T-helper 1 cell (primary cell): ENCODE data around the gene ZNF844.
A peak's percentile ranks its signal among the peaks of the same experiment; 100 is the strongest.
"Not testable (repeated sequence)": the region's sequence is repeated elsewhere in the genome, so short reads cannot be mapped to it uniquely, and the experiment has no call there.

Experiments
- DNase-seq, 5 donors: peaks; one replicate each; pipeline ENCODE4 v3.0.0-alpha.2; 2012 to 2020
- total RNA-seq, 4 donors: gene quantifications; one replicate each; lab custom pipeline; 2026; lab: John Stamatoyannopoulos, UW

Gene ZNF844
- total RNA-seq, result 5.9 to 12.3 (median 11.3) reads per million in 4 donors

DNA sequence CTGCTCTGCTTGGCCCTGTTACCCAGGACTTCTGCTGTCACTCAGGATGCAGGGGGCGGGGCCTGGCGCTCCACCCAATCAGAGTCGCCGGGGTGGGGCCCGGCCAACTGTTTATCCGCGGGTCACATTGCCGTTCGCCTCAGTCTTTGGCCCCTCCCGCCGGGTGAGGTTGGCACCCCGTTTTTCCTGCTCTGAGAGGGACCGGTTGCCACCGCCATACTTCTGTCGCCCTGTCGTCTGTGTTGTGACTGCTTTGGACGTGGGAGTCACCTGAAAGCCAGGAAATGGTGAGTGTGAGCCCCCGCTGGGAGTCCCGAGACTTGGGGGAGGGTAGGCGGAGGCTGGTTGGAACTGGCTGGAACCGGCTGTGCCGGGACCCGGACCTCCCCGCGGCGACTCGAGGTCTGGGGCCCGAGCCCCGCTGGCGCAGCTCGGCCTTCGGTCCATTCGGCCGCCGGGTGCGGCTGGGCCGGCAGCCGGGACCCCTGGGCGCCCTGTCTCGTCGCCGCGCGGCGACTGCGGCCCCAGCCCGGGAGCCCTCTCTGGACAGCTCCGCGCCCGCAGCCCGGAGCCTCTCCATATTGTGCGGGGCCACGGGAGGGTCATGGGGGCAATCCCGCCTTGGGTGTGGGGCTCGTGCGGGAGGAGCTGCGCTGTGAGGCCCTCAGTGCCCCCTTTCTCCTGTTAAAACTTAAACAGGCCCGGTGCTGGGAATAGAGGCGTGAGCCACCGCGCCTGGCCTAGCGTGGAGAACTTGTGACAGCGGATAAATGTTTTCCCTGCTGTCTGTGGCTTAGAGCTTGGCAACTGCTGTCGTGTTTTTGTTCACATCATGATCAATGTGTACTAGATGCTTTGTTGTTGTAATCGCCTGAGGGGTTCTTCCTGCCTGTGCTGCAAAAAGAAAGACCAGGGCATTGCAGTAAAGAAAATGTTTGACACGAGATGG, at the start of gene ZNF844:
Gene ZNF844 (plus strand): TSS at position 142 of the 949 bp plus-strand sequence. CDS start 143 bp downstream, at position 285.
- peak; percentile 33 to 65 (median 55) for DNase-seq

DNA sequence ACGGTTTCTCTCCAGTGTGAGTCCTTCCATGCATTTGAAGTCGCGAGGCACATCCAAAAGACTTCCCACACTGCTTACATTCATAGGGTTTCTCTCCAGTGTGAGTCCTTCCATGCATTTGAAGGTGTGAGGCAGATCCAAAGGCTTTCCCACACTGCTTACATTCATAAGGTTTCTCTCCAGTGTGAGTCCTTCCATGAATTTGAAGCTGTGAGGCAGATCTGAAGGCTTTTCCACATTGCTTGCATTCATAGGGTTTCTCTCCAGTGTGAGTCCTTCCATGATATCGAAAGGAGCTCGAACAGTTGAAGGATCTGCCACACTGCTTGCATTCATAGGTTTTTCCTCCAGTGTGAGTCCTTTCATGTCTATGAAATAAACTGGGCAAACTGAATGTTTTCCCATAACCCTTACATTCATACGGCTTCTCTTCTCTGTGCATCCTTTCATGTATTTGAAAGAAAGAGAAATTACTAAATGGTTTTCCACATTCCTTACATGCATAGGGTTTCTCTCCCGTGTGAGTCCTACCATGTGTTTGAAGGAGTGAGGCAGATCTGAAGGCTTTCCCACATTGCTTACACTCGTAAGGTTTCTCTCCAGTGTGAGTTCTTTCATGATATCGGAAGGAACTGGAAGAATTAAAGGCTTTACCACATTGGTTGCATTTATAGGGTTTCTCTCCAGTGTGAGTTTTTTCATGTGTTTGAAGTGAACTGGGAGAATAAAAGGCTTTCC, 49.3 kb upstream of the ZNF844 start:
- DNase-seq, result no peak

DNA sequence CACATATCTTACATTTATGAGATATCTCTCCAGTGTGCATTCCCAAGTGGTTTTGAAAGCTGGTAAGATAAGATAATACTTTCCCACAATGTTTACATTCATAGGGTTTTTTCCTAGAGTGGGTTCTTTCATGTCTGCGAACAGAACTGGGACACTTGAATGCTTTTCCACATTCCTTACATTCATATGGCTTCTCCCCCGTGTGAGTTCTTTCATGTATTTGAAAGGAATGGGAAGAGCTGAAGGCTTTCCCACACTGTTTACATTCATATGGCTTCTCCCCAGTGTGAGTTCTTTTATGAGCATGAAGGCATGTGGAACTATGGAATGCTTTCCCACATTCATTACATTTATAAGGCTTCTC, 48.8 kb upstream of the ZNF844 start:
- no peak for DNase-seq

DNA sequence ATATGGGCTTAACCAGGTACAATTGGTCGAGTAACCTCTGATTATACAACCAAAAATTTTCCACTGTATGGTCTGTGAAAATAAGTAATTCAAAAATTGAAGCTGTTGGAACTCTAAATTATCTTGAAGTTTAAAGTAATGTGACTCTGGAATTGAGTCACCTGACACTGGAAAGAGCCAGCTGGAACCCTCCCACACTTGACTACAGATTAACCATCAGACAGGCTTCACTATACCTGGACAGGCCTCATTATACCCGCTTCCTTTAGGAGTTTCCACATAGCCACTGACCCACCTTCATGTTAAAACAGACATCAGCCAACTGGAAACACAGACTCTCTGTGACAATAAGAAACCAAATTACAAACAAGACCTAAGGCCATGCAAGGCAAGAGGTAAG, 30.3 kb upstream of the ZNF844 start:
- no peak for DNase-seq

DNA sequence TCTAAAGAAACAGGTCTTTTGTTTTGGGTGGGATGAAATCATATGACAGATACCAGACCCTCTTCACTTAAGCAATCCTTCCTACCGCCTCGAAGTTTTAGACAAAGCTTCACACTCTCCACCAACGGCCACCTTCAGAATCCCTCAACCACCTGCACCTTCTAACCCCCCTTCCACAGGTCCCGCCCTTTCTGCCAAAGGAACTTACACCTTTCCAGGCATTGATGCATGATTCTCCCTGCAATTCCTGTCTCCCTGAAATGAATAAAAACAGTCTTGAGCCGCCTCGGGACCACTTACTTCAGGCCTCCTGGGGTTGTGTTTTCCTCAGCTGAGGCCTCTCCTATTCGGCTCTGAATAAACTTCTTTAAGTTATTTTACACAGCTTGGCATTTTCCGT, 29.9 kb upstream of the ZNF844 start:
- DNase-seq, result no peak

DNA sequence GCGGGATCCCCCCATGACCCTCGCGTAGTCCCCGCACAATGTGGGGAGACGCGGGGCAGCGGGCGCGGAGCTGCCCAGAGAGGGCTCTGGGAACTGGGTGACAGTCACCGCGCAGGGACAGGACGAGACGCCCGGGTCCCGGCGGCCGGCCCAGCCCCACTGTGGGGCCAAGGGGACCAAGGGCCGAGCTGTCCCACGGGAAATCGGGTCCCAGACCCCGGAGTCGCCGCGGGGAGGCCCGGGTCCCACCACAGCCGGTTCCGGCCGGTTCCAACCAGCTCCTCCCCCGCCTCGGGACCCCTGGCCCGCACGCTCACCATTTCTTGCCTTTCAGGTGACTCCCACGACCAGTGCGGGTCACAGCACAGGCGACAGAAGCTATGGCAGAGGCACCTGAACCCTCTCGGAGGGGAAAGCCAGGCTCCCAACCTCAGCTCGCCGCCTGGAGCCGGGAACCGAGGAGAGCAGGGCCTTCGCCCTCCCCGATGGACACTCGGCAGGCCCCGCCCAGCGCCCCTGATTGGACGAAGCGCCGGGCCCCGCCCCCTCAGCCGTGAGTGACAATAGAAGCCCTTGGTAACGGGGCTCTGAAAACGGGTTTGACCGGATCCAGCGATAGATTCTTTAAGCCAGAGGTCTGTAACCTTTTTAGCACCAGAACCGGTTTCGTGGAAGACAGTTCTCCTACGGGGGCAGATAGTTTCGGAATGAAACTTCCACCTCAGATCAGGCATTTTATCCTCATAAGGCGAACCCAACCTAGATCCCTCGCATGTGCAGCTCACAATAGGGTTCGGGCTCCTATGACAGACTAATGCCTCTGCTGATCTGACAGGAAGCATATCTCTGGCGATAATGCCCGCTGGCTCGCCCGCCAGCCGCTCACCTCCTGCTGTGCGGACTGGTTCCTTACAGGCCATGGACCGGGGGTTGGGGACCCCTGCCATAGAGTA, 29.0 kb upstream of the ZNF844 start, which contains the start of gene ZNF433:
Gene ZNF433 (minus strand): TSS at position 460 of the 953 bp plus-strand sequence. CDS start 140 bp downstream, at position 320.
- DNase-seq, result peak; percentile 36 to 60 (median 42)

DNA sequence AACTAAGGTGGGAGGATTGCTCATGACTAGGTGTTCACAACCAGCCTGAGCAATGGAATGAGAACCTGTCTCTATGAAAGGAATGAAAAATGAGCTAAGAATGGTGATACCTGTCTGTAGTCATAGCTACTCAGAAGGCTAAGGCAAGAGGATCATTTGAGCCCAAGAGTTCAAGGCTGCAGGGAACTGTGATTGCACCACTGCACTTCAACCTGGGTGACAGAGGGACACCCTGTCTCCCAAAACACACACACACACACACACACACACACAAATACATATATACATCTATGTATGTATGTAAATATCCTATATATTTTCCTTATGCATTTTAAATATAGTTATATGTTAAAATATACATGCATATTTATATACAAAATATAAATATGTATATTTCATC, 21.6 kb upstream of the ZNF844 start:
- DNase-seq, result no peak

DNA sequence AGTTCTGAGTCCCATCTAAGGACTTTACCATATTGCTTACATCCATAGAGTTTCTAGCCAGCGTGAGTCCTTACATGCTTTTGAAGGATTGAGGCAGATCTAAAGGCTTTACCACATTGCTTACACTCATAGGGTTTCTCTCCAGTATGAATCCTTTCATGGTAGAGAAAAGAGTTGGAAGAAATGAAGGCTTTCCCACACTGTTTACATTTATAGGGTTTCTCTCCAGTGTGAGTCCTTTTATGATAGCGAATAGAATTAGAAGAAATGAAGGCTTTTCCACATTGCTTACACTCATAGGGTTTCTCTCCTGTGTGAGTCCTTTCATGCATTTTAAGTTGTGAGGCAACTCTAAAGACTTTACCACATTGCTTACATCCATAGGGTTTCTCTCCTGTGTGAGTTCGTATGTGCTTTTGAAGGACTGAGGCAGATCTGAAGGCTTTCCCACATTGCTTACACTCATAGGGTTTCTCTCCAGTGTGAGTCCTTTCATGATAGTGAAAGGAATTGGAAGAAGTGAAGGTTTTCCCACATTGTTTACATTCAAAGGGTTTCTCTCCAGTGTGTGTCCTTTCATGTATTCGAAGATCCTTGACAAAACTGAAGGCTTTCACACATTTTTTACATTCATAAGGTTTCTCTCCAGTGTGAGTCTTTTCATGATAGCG, 20.6 kb upstream of the ZNF844 start:
- DNase-seq, result no peak

DNA sequence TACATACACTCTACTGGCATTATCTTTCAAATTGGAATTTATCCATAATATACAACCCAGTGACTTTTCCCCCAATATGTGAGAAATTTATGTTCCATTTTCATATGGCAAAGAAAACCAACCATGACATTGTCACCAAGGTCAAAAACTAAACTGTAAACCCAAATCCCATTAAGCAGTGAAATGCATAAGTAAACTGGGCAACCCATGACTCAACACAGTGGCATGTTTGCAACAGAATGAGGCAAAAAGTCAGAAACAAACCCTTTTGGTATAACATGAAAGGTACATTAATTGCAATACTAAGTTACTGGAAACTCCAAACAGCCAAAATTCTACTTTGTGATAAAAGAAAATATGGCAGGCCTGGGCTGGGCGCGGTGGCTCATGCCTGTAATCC, 16.7 kb upstream of the ZNF844 start:
- DNase-seq, result no peak

DNA sequence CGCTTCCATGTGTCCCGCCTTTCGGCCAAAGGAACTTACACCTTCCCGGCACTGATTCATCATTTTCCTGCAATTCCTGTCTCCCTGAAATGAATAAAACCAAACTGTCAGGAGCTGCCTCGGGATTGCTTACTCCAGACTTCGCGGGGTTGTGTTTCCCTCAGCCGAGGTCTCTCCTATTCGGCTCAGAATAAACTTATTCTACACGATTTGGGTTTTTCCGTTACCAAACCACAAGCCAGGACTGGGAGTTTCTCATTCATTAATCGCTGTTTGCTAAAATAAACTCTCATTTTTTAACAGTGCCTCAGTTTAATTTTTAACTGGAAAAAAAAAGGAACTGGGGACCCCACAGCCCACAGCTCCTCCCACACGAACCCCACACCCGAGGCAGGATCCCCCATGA, 12.4 kb upstream of the ZNF844 start:
- no peak for DNase-seq

DNA sequence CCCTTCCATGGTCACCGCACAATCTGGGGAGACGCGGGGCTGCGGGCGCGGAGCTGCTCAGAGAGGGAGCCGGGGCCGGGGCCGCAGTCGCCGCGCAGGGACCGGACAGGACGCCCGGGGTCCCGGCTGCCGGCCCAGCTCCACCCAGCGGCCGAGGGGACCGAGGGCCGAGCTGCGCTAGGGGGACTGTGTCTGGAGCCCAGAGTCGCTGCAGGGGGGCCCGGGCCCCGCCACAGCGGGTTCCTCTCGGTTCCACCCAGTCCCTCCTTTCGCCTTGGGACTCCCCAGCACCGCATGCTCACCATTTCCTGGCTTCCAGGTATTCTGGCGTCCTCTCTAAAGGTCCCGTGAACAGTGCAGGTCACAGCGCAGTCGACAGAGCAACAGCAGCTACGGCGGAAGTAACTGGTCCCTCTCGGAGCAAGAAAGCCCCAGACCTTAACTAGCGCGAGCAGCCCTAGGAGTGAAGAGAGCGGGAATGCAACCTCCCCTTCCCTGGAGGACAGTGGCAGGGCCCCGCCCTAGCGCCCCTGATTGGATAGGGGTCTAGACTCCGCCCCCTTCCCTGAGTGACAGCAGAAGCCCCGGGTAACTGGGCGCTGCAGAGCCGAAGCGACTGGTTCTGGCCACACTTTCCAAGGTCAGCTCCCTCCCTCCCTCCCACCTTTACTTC, 11.9 kb upstream of the ZNF844 start, which contains the start of gene ZNF878:
Gene ZNF878 (minus strand): TSS at position 465 of the 673 bp plus-strand sequence. CDS start 160 bp downstream, at position 305.
- DNase-seq, result peak in 2 of 5 donors; percentile 37 to 65

DNA sequence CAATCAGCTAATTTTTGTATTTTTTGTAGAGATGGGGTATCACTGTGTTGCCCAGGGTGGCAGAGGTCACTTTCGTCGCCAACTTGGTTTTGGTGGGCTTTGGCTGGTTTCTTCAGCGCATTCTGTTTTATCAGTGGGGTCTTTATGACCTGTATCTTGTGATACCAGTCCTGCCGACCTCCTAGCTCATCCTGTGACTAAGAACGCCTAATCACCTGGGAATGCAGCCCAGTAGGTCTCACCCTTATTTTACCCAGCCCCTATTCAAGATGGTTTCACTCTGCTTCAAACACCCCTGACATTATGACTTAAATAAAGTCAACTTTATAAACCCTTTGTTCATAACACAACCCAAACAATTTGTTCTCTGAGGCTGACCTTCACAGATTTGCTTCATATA, 8.7 kb upstream of the ZNF844 start:
- DNase-seq, result no peak

DNA sequence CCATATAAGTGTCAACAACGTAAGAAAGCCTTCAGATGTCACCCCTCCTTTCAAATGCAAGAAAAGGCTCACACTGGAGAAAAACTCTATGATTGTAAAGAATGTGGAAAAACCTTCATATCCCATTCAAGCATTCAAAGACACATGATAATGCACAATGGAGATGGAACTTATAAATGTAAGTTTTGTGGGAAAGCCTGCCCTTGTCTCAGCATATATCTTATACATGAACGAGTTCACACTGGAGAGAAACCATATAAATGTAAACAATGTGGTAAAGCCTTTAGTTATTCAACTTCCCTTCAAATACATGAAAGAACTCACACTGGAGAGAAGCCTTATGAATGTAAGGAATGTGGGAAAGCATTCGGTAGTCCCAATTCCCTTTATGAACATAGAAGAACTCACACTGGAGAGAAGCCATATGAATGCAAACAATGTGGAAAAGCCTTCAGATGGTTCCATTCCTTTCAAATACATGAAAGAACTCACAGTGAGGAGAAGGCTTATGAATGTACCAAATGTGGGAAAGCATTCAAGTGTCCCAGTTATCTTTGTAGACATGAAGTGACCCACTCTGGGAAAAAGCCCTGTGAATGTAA, 11.1 kb downstream of the ZNF844 start:
- no peak for DNase-seq

DNA sequence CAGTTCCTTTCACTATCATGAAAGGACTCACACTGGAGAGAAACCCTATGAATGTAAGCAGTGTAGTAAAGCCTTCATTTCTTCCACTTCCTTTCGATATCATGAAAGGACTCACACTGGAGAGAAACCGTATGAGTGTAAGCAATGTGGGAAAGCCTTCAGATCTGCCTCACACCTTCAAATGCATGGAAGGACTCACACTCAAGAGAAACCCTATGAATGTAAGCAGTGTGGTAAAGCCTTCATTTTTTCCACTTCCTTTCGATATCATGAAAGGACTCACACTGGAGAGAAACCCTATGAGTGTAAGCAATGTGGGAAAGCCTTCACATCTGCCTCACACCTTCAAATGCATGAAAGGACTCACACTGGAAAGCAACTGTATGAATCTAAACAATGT, 11.8 kb downstream of the ZNF844 start:
- DNase-seq, result not testable (repeated sequence)

DNA sequence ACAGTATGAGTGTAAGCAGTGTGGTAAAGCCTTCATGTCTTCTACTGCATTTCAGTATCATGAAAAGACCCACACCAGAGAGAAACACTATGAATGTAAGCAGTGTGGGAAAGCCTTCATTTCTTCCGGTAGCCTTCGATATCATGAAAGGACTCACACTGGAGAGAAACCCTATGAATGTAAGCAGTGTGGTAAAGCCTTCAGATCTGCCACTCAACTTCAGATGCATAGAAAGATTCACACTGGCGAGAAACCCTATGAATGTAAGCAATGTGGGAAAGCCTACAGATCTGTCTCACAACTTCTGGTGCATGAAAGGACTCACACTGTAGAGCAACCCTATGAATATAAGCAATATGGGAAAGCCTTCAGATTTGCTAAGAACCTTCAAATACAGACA, 12.8 kb downstream of the ZNF844 start:
- no peak for DNase-seq

DNA sequence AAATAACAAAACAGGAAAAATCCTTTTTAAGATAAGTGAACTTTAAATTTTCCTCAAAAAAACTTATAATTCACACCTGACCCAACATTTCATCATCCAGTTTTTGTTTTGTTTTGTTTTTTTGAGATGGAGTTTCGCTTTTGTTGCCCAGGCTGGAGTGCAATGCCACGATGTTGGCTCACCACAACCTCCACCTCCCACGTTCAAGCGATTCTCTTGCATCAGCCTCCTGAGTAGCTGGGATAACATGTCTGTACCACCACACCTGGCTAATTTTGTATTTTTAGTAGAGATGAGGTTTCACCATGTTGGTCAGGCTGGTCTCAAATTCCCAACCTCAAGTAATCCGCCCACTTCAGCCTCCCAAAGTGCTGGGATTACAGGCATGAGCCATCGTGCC, 18.8 kb downstream of the ZNF844 start:
- not testable (repeated sequence) for DNase-seq

DNA sequence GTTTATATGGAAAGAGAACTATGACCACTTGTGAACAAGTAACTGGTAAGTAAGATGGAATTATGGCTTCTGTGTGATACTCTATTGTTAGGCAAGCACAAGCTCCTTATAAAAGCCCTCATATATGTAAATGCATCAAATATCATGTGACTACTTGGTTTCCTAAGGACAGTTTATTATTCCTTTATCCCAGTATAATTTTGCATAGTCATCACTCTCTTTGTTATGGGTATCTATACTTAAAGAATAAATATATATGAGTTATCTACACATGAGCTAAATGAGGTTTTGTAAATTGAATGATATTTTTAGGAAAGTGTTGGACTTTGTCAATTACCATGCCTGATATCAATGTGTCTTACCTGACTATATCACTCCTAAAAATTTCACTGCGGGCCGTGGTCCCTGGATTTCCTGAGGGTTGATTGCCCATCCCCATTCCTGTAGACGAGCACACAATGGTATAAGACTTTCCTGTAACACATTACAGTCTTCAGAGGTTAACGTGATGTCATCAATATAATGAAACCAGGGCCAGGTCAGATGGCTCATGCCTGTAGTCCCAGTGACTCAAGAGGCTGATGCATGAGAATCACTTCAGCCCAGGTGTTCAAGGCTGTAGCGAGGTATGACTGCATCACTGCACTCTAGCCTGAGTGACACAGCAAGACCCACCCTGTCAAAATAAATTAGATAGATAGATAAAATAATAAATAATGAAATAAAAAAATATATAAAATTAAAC, 20.7 kb downstream of the ZNF844 start:
- DNase-seq, result no peak

DNA sequence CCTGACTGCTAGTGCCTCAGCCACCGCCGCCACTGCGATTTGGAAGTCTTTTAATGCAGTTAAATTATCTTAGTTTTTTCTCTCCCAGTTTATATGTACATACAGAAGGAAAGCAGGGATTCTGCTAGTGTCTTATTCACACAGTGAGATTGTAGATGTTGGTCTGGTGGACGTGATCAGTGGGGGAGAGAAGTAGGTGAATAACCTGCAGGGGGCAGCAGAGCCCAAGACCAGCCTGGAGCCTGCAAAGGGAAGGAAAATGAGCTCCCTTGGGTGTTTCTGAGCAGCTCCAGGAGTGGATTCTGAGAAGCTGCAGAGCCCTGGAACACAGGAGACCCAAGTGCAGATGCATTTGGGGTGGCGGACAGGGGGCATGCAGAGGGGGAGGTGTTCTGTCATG, 26.3 kb downstream of the ZNF844 start:
- peak; percentile 9 to 55 (median 31) for DNase-seq

DNA sequence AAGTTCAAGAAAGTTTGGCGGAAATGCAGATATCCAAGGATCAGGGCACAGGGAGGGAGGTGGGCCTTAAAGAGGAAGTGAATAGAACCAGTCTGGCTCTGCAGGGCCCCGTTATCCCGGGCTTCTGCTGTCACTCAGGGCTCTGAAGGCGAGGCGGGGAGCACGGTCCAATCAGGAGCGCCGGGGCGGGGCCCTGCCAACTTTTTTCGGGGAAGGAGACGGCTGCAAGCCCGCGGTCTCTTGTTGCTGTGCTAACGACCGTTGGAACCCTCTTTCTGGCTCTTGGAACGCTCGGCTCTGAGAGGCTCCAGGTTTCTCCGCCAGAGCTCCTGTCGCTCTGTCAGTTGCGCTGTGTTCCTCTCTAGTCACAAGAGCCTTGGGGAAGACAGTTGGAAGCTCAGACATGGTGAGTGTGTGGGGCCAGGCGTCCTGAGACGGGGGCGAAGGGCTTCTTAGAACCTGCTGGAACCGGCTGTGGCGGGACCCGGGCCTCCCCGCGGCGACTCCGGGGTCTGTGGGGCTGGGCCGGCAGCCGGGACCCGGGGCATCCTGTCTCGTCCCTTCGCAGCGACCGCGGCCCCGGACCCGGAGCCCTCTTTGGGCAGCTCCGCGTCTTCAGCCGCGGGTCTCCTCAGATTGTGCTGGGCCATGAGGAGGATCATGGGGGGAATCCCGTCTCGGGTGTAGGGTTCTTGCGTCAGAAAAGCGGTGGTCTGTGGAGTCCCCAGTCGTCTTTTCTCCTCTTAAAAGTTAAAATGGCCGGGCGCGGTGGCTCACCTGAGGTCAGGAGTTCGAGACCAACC, 27.7 kb downstream of the ZNF844 start:
- DNase-seq, result peak in 3 of 5 donors; percentile 15 to 66 (median 23)
